ENCODE results near the gene CLCN4.

CLCN4 gene

DNA sequence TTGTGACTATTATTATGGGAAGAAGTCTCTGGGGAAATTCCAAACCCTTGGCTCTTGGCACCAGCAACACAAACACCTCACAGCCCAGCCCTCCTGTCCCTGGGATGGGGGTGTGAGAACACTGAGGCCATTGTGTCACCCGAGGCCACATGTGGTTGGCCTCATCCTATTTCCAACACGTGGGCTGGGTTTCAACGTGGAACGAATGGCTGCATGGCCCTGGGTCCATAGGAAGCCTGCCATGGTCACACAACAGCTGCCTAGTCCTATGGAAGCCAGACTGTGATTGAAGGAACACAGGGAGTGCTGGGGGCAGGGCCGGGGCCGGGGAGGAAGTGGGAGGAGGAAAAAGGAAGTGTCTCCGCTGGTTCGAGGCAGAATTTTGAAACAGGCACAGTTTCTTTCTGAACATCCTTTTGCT is 10.0 kb downstream of the CLCN4 start:
- DNase-seq (ENCODE audit: low read depth, low spot score) = no peak

- no peak for DNase-seq (ENCODE audit: low read depth, low spot score)
These were observed 10.8 kb downstream of the CLCN4 start for GRCh38 chrX:10167573-10167972.

- DNase-seq (ENCODE audit: low read depth, low spot score) = no peak
These were observed 11.5 kb downstream of the CLCN4 start for GRCh38 chrX:10168226-10168625.

DNA sequence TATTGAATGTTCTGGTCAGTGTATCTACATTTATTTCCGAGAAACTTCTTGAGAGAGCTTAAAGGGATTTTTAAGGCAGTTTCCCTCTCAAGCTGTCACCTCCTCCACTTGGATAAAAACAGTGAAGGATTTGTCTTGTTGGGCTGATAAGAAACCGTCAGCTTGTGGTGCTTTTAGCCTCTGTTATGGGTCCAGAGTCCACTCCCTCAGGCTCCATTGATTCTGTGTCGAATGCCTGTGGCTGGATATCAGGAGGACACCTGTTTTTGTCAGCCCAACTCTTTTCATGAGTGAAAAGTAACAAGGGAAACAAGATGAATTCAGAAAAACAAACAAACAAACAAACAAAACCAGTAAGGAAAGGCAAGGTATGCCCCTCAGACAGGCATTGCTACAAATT is 12.4 kb downstream of the CLCN4 start:
- no peak for DNase-seq (ENCODE audit: low read depth, low spot score)

GRCh38 chrX:10171249-10171648 is 14.5 kb downstream of the CLCN4 start:
- no peak for DNase-seq (ENCODE audit: low read depth, low spot score)

DNA sequence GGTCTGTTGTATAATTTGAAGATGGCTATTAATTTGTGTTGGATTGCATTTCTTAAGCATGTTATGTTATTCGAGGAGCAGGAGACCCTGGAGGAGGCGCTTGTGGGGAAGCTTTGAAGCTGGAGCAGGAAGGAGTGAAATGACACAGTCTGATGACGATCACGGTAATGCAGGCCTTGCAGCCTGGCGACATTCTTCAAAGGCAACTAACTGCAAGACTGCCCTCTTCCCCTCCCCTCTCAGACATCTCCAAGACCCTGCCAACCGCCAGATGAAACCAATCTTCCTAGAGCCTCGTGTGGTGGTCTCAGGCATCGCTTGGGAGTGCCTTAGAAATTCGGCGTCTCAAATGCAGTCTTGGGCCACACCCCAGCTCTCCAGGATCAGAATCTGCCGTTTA is 16.1 kb downstream of the CLCN4 start:
- no peak for DNase-seq (ENCODE audit: low read depth, low spot score)

DNA sequence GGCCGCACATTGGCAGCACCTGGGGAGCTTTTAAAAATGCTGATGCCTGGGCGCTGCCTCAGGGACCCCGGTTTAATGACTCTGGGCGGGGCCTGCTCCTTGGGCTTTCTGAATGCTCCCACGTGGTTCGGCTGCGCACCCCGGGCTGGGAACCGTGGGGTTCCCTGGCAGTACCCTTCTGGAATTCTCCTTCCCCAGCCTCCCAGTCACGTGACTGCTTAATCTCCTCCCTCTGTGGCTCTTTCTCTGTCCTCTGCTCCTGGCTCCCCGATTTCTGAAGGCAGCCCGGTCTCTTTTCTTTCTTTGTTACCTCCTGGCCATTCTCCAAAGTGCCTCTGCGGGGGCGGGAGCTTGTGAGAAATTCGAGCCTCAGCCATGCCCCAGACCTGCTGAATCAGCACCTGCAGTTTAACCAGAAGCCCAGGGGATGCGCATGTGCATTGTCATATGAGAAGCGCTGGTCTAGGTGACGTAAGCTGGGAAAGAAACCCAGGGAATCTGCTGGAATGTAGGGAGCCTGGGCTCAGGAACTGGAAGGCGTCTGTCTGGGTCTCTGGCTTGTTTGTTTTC is 16.6 kb downstream of the CLCN4 start:
- no peak for DNase-seq (ENCODE audit: low read depth, low spot score)

GRCh38 chrX:10174051-10174450 is 17.3 kb downstream of the CLCN4 start:
- no peak for DNase-seq (ENCODE audit: low read depth, low spot score)

- DNase-seq (ENCODE audit: low read depth, low spot score) = no peak
These were observed 18.0 kb downstream of the CLCN4 start for GRCh38 chrX:10174810-10175209.

DNA sequence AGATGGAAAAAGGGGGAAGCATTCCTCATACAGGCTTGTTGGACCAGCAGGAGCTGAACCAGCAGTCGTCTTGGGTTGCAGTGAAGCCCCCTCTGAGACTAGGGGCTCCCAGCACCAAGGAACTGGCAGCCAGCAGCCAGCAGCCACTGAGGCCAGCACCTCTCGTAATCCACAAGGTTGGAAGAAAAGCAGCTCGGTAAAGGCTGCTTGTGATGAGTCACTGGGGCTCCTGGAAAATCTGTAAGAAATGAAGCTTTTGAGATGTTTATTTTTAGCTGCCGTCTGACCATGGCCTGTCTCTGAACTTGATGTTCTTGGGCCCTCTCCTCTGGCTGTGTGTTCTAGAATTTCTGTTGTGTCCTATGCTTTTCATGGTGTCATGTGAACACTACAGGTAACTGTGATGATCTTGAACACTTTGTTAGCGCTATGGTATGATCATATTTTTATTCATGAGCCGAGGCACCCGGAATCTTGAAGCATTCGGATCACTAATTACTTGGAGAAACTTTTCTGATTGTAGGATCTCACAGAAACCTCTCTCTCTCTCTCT is 18.6 kb downstream of the CLCN4 start:
- no peak for DNase-seq (ENCODE audit: low read depth, low spot score)

GRCh38 chrX:10176121-10177003 is 19.6 kb downstream of the CLCN4 start:
- DNase-seq (ENCODE audit: low read depth, low spot score) = no peak

GRCh38 chrX:10177004-10177396 is 20.2 kb downstream of the CLCN4 start:
- no peak for DNase-seq (ENCODE audit: low read depth, low spot score)

- DNase-seq (ENCODE audit: low read depth, low spot score) = no peak
These were observed 20.8 kb downstream of the CLCN4 start for GRCh38 chrX:10177601-10178000.

DNA sequence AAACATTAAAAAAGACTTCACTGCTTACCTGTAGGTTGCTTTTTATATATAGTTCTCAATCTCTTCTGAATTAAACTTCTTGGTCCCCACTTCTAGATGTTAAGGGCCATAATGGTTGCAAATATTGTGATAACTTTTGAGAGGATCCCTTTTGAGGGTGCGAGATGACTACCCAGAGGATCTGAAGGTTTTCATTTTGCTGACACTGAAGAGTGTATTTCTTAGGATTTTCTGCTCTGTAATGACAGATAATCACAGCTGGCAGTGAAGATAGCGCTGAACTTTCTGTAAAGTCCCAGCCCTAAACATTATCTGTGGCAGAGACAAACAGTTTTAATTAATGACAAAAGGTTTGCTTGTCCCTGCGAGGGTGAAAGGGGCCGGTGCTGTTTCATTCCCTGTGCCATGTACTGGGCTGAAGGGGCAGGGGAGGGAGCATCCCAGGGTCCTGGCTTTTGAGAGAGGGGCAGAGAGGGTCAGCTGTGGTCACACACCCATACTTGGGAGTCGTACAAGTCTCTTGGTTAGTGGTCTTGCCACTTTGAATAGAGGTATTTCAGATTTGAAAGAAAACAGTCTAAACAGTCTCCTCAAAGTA is 22.2 kb downstream of the CLCN4 start:
- no peak for DNase-seq (ENCODE audit: low read depth, low spot score)

DNA sequence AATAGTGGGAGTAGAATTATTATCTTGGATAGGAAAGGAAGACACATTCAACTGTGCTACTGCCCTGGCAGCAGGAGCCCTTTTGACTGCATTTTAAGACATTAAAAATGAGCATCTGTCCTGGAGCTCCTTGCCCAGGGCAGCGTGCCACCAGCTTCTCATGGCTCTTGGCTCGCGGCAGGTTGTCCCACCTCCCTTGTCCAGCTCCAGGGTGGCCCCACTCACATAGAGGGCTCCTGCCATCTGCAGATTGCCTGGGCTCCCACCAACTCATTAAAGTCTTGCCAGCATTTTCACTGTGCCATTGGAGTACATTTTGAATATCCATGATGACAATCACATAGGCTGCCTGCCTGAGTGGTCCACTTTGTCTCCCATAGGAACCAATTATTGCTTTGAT is 27.0 kb downstream of the CLCN4 start:
- DNase-seq (ENCODE audit: low read depth, low spot score) = no peak

DNA sequence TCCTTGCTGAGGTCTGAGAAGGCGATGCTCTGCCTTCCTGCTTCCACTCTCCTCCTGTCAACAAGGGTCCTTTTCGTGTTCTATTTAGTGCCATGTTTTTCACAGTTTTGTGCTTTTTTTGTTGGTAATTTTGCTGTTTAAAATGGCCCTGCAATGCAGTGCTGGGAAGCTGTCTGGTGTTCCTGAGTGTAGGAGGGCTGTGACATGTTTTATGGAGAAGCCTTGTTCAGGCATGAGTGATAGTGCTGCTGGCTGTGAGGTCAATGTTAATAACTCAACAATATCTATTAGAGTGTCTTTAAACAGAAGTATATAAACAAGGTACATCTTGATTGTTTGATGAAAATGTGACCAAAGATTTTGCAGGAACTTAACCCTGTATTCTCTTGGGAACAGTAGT is 27.6 kb downstream of the CLCN4 start:
- no peak for DNase-seq (ENCODE audit: low read depth, low spot score)

- DNase-seq (ENCODE audit: low read depth, low spot score) = no peak
These were observed 29.6 kb downstream of the CLCN4 start for GRCh38 chrX:10186355-10186754.

DNA sequence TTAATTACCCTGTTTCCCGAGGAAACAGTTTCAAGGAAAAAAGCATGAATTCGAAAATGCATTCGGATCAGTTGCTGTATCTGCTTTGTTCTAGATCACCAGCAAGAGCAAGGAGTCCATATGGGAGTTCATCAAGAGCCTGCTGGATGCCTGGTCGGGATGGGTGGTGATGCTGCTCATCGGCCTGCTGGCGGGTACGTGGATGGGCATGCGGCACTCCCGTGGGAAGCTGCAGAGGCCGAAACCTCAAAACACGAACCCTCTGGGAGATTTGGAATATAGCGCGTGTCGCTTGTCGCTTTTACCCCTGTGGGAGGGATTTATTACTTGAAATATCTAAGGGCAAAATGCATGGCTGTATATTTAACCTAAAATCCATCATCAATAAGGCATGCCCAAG is 30.6 kb downstream of the CLCN4 start:
- no peak for DNase-seq (ENCODE audit: low read depth, low spot score)

GRCh38 chrX:10189317-10190268 is 32.8 kb downstream of the CLCN4 start:
- peak; percentile 42 for DNase-seq (ENCODE audit: low read depth, low spot score)

- DNase-seq (ENCODE audit: low read depth, low spot score) = no peak
These were observed 33.6 kb downstream of the CLCN4 start for GRCh38 chrX:10190367-10190766.

DNA sequence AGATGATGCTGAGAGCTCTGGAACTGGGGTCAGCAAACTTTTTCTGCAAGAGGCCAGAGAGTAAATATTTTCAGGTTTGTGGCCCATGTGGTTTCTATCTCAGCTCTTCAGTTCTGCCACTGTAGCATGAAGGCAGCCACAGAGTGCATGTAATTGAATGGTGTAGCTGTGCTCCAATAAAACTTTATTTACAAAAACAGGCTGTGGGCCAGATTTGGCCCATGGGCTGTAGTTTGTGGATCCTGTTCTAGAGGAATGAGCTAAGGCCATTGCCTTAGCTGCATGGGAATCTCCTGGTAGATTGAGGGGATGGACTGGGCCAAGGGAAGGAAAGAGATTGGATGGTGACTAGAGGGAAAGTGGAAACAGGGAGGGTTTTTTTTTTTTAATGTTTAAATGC is 36.8 kb downstream of the CLCN4 start:
- no peak for DNase-seq (ENCODE audit: low read depth, low spot score)

DNA sequence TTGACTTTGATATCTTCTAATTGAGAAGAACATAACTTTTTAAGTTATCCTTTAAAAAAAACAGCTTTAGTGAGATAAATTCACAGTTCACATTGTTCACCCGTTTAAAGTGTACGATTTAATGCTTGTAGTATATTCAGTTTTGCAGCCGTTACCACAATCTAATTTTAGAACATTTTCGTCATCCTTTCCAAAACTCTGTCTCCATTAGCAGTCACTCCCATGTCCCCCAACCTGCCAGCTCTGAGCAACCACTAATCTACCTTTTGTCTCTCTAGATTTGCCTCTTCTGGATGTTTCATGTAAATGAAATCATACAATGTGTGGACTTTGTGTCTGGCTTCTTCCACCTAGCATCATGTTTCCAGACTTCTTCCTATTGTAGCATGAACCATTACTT is 38.6 kb downstream of the CLCN4 start:
- DNase-seq (ENCODE audit: low read depth, low spot score) = no peak

Data from activated CD4-positive, CD25-positive, alpha-beta regulatory T cell treated with anti-CD3 and anti-CD28 coated beads, Interleukin-2, amount 50 U/mL, for 16 hours (primary cell).